Upper lobe of right lung (tissue), 1 donor: ENCODE measurements around the gene ZNF45. TPM values are rescaled to one million over a fixed set of nuclear protein-coding genes. Genes with fewer than 3 reads are reported as not detected.
A peak's percentile ranks its signal among the peaks of the same experiment; 100 is the strongest.

ENCODE experiments used
- ATAC-seq: fragments of 200-7000 bp; cut with Tn5 transposase; one replicate; pipeline ENCODE4 v1.9.1; 2020; ENCODE audit warnings: mild to moderate bottlenecking, moderate library complexity
- DNase-seq: peaks from one replicate; pipeline ENCODE4 v3.0.0-alpha.2; 2020
- H3K27ac ChIP-seq: fragments of 200-600 bp; one replicate; pipeline ENCODE4 v1.8.0; 2022
- H3K27me3 ChIP-seq: fragments of 200-600 bp; one replicate; pipeline ENCODE4 v1.8.0; 2022; ENCODE audit warnings: mild to moderate bottlenecking
- H3K36me3 ChIP-seq: fragments of 200-600 bp; one replicate; pipeline ENCODE4 v1.8.0; 2022
- H3K4me1 ChIP-seq: fragments of 200-600 bp; one replicate; pipeline ENCODE4 v1.8.0; 2022
- H3K4me3 ChIP-seq: fragments of 200-600 bp; one replicate; pipeline ENCODE4 v1.8.0; 2022; ENCODE audit warnings: mild to moderate bottlenecking
- H3K9me3 ChIP-seq: fragments of 200-600 bp; one replicate; pipeline ENCODE4 v1.8.0; 2022
- intact Hi-C: fragments of 100-400 bp; cut with DNase I; formaldehyde crosslinking; loops from one replicate; pipeline ENCODE4 v1.11.0; 2022
- long read RNA-seq: library from polyadenylated mRNA; unstranded; transcript quantifications from one replicate; pipeline ENCODE4 v2.0.0, GENCODE V29; 2021
- total RNA-seq: library from RNA; stranded (reverse); fragmentation: NEBNext Ultra II Directional; extraction: Animal tissue kit (Norgen Biotek cat#: 25700); gene quantifications from one replicate; pipeline ENCODE4 v1.2.1, GENCODE V29; 2021
- TF ChIP-seq, protein P1 (sequence below): fragments of 200-600 bp; IDR thresholded peaks from one replicate; pipeline ENCODE4 v1.8.0; 2022; ENCODE audit warnings: antibody characterized with exemption
- donor health status: DM: no; HTN: yes; CAD: no; lungs with severe emphysema.

ZNF45 gene
- 14.0 TPM for total RNA-seq
- long read RNA-seq, partial matches to known transcripts = 0 of 22 reads
- long read RNA-seq, other reads (novel, unspliced or antisense) = 20 of 22 reads

- Histone ChIP-seq H3K27me3 (no peaks in the 10 kb centered on the region), H3K27ac (peak within 1 kb of the TSS; percentile 88), H3K4me3 (peak within 1 kb of the TSS; percentile 76), H3K9me3 (no peaks in the 10 kb centered on the region), H3K36me3 (peaks cover 29% of the 10 kb centered on the region), H3K4me1 (peaks cover 15% of the 10 kb centered on the region)
- ATAC-seq (peak; percentile 100), DNase-seq (peak; percentile 94)
- TF ChIP-seq, protein P1, sequence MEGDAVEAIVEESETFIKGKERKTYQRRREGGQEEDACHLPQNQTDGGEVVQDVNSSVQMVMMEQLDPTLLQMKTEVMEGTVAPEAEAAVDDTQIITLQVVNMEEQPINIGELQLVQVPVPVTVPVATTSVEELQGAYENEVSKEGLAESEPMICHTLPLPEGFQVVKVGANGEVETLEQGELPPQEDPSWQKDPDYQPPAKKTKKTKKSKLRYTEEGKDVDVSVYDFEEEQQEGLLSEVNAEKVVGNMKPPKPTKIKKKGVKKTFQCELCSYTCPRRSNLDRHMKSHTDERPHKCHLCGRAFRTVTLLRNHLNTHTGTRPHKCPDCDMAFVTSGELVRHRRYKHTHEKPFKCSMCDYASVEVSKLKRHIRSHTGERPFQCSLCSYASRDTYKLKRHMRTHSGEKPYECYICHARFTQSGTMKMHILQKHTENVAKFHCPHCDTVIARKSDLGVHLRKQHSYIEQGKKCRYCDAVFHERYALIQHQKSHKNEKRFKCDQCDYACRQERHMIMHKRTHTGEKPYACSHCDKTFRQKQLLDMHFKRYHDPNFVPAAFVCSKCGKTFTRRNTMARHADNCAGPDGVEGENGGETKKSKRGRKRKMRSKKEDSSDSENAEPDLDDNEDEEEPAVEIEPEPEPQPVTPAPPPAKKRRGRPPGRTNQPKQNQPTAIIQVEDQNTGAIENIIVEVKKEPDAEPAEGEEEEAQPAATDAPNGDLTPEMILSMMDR = no peak
- intact Hi-C loops = no loop called here
Observed at GRCh38 chr19:43934985-43935708, at the start of gene ZNF45. Gene ZNF45, minus strand, starts transcription at chr19:43935282. Its CDS starts 13,097 bp downstream, at chr19:43922185.

- Histone ChIP-seq H3K4me1 (no peaks in the 10 kb centered on the region), H3K36me3 (peaks cover 13% of the 10 kb centered on the region), H3K9me3 (peaks cover 13% of the 10 kb centered on the region), H3K27me3 (no peaks in the 10 kb centered on the region), H3K4me3 (peak overlapping the region; percentile 64), H3K27ac (peak overlapping the region; percentile 64)
- ATAC-seq (peak; percentile 33), DNase-seq (no peak)
- TF ChIP-seq, protein P1 = no peak
- intact Hi-C loops = no loop called here
Observed at GRCh38 chr19:43984687-43985000, 49.6 kb upstream of the ZNF45 start.

DNA sequence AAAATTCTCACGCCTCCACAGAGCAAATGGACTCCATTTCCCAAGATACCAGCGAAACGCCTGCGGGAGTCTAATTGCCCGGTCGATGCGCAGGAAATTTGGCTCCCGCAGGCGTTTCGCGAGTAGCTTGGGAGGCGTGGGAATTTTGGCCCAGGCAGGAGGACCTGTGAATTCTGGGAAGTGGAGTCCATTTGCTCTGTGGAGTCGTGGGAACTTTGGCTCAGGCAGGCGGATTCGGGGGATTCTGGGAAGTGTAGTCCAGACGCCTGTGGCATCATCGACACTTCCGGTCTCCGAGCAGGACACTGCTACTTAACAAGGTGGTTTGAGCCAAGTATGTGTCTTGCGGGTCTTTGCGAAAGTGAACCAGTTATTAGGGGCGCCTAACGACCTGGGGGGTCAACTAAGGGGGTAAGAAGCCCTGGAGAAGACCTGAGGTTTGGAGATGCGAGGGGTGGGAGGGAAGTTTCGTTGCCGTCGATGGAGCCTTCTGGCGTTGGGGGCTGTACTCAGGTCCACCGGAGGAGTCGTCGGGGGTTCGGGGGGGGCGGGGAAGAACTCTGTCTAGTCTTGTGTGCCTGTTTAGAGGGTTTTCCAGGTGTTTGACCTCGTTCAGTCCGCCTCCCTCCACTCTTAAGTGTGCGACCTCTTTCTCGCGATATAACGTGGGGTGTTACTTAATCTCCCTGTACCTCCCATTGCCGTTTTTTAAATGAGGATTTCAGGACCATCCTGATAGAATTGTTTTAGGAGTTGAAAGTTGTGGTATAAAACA, 49.0 kb upstream of the ZNF45 start, which contains the start of gene ZNF155:
ZNF155 (plus strand) TSS at position 277 of the 775 bp plus-strand sequence. CDS start 4,356 bp downstream, outside the sequence.
- Histone ChIP-seq H3K9me3 (peaks cover 17% of the 10 kb centered on the region), H3K4me1 (no peaks in the 10 kb centered on the region), H3K27me3 (no peaks in the 10 kb centered on the region), H3K36me3 (peaks cover 8% of the 10 kb centered on the region), H3K27ac (peak within 1 kb of the TSS; percentile 64), H3K4me3 (peak within 1 kb of the TSS; percentile 64)
- DNase-seq (peak; percentile 92), ATAC-seq (peak; percentile 100)
- TF ChIP-seq, protein P1 = no peak
- intact Hi-C loops = no loop called here

- Histone ChIP-seq H3K4me1 (no peaks in the 10 kb centered on the region), H3K36me3 (peaks cover 2% of the 10 kb centered on the region), H3K4me3 (peak overlapping the region; percentile 64), H3K27me3 (no peaks in the 10 kb centered on the region), H3K27ac (no peak overlapping the region), H3K9me3 (peaks cover 17% of the 10 kb centered on the region)
- TF ChIP-seq, protein P1 = no peak
- no peak for ATAC-seq
- intact Hi-C loops = no loop called here
- DNase-seq = no peak
Observed at GRCh38 chr19:43983544-43983911, 48.4 kb upstream of the ZNF45 start.

GRCh38 chr19:43976732-43977131, 41.6 kb upstream of the ZNF45 start:
- DNase-seq = no peak
- H3K9me3 ChIP-seq = peaks cover 72% of the 10 kb centered on the region

More at GRCh38 chr19:43976732-43977131, 41.6 kb upstream of the ZNF45 start:
- Histone ChIP-seq H3K4me3 (no peak overlapping the region), H3K27me3 (no peaks in the 10 kb centered on the region), H3K4me1 (no peaks in the 10 kb centered on the region), H3K36me3 (no peaks in the 10 kb centered on the region), H3K27ac (no peak overlapping the region)
- ATAC-seq = no peak
- intact Hi-C loops = no loop called here
- TF ChIP-seq, protein P1 = no peak
